Left cardiac atrium (tissue), 4 donors: Measurements from ENCODE around the gene BCO2. TPM values are rescaled to one million over a fixed set of nuclear protein-coding genes. Genes with fewer than 3 reads are reported as not detected.
A peak's percentile ranks its signal among the peaks of the same experiment; 100 is the strongest.

Source experiments
- ATAC-seq, 2 donors: fragments of 200-7000 bp; cut with Tn5 transposase; one replicate each; pipeline ENCODE4 v1.9.1; 2020; ENCODE audit warnings: mild to moderate bottlenecking in 2 of 2, moderate library complexity in 2 of 2
- DNase-seq: peaks from one replicate; pipeline ENCODE4 v3.0.0-alpha.2; 2020
- intact Hi-C, 2 donors: fragments of 100-400 bp; cut with DNase I; formaldehyde crosslinking; loops; one replicate each; pipeline versions ENCODE4 v1.14.1 to v1.15.1; 2022 to 2023
- total RNA-seq, 2 donors: library from RNA; stranded (reverse); fragmentation: NEBNext Ultra II Directional; extraction: Animal tissue kit (Norgen Biotek cat#: 25700); gene quantifications; one replicate each; pipeline ENCODE4 v1.2.1, GENCODE V29; 2021
- donor health status: DM: no; HTN: yes; CAD: no.
- donor health status: DM: no; HTN: yes; CAD: no; lungs with severe emphysema.
- donor health status: DM: yes; HTN: yes; CAD: no.
- donor health status: Dilated cardiomyopathy.

BCO2 gene
- total RNA-seq, 2 donors from 2014 or later: 53.3 to 92.2 TPM

DNA sequence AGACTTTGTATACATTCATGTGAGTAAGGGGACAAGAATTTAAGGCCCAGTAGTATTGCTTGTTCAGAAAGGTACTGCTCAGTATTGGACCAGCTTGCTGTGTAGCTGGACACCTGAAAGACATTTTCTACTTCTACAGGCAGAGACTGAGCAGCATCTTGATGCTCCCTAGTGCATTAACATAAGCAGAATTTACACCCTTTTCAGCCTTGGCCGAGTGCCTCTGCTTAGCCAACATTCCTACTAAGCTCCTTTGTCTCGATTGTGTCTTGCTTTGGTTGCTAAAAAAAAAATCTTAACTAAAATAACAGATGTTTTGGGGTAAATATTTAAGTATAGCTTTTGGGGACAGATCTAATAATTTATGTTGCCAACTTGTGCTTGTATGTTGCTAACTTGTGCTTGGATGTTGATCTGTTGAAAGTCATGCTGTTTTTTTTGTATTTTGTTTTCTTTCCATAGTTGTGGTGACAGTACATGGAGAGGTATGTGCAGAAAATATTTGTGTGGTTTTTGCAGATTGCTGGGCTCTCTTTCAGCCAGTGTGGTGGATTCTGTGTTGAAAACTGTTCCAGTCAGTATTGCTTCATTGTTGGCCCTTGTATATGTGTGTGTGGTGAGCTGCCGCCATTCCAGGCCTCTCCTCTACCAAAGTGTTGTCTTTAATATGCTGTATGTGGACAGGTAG is 54.6 kb downstream of the BCO2 start:
- ATAC-seq (no peak), DNase-seq (no peak)
- intact Hi-C loops: no loop called here

DNA sequence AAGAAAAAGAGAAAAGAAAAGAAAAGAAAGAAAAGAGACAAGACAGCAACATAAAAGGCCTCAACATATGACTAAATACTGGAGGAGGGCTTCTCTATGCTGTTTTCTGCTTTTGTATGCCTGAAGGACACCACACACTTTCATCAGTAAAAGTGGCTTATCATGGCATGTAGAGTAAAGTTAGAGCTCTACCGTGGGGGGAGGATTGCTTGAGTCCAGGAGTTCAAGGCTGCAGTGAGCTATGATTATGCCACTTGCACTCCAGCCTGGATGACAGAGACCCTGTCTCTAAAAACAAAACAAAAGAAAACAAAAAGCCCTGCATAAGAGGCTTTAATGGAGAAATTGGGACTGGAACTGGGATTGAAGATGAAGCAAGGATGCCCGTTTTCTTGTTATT is 56.6 kb downstream of the BCO2 start:
- ATAC-seq (no peak), DNase-seq (no peak)
- intact Hi-C loops: no loop called here

DNA sequence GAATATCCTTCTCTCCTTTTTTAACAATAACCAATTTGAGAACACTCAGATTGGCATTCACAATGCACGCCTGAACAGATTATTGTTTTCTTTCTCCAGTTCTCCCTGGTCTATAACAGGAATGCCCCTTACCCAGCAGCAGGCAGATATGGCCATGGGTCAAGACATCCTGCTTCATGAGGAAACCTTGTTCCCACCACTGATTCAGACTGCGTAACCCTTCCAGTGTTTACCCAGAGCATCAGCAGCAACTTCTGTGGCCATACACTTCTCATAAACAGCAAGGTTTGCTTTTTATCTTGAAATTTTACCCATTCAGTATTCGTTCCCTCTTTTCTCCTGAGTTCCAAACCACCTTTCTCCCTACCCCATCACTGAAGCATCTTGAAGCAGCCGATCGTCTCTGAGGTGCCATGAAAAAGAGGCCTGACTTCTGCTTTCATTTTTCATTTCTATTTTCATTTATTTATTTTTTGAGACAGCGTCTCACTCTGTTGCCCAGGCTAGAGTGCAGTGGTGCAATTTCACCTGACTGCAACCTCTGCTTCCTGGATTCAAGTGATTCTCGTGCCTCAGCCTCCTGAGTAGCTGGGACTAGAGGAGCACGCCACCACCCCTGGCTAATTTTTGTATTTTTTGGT is 60.6 kb downstream of the BCO2 start:
- ATAC-seq: no peak
- no peak for DNase-seq
- intact Hi-C loops: no loop called here

DNA sequence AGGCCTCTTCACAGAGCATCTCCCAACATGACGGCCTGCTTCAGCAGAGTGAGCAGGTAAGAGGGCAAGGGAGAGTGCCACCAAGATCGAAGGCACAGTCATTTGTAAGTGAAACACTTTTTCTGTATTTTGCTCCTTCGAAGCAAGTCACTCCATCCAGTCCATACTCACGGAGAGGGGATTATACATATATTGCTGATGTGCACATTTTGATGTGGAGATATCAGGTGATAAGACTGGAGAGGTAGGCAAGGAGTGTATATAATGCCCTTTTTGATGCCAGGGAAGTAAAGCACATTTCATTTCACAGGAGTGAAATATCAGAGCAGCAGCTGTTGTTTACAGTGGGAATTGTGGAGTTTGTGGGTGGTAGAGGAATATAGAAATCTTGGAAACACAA is 62.1 kb downstream of the BCO2 start:
- DNase-seq (no peak), ATAC-seq (no peak)
- intact Hi-C loops: no loop called here

DNA sequence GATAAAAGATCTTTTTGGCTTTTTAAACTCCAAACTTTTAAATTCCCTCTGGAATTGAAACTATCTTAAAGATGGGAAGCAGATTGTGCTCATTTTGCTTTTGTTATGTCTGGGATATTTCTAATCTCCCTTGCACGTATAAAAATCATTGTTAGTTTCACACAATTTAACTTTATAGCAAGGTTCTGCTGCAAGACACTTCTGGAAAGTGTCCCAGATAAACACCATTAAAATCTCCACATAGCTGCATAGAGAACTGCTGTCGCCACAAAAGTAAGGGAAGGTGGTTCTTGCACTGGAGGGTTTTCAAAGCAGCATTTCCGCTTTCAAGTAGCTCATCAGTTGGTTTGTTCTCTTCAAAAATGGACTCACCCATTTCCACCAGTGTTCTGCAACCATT is 62.7 kb downstream of the BCO2 start:
- ATAC-seq (no peak), DNase-seq (no peak)
- intact Hi-C loops: no loop called here

DNA sequence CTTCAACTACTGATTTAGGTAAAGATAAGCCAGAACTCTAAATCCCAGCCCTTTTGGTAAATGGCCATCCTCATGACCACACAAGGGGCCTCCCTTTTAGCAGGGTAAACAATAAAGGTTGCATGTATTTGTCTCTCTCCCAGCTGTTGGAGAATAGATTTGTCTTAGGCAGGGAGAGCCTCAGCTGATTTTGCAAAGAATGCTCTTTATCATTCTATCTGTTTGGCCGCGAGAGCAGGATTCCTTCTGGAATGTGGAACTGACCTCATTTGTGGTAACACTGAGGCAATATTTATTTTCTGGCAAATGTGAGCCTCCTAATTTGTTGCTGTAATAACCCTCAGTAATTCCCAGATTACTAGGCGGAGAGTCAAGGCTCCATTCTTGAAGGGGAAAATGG is 66.2 kb downstream of the BCO2 start:
- DNase-seq: no peak
- ATAC-seq: peak; percentile 67 to 71
- intact Hi-C loops: no loop called here

DNA sequence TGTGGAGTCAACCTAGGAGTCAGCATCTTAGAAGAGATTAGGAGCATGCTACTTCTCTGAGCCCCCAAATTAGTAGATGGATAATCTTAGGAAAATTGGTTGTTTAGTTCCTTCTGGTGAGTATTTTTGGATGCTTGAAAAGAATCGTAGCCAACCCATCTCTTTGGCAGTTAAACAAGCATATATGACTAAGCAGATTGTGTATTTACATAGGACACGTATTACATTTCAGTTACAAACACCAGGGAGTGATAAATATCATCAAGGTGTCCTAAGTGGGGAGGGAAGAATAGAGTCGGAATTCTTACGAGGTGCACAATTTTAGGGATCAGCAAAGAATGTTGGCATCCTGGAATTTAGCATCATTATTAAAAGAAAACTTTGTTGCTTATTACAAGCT is 71.9 kb downstream of the BCO2 start:
- no peak for ATAC-seq
- intact Hi-C loops: no loop called here
- DNase-seq: no peak

DNA sequence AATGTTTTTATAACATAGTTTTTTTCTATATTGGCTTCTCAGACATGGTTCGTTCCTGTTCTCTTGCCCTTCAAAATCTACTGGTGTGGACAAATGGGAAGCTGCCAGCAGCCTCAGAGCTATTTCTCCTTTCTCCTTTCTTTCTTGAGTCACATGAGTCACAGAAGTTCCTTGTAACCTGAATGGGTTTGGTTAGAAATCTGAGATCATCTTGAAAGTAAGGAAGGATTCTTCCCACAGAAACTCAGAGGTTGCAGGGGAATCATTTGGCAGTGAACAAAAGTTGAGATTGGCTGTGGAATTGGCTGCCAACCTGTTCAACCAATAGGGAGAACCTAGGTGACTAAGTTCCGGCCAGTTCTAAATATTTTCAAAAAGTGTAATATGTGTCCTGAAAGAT is 72.9 kb downstream of the BCO2 start:
- DNase-seq (no peak), ATAC-seq (no peak)
- intact Hi-C loops: no loop called here

DNA sequence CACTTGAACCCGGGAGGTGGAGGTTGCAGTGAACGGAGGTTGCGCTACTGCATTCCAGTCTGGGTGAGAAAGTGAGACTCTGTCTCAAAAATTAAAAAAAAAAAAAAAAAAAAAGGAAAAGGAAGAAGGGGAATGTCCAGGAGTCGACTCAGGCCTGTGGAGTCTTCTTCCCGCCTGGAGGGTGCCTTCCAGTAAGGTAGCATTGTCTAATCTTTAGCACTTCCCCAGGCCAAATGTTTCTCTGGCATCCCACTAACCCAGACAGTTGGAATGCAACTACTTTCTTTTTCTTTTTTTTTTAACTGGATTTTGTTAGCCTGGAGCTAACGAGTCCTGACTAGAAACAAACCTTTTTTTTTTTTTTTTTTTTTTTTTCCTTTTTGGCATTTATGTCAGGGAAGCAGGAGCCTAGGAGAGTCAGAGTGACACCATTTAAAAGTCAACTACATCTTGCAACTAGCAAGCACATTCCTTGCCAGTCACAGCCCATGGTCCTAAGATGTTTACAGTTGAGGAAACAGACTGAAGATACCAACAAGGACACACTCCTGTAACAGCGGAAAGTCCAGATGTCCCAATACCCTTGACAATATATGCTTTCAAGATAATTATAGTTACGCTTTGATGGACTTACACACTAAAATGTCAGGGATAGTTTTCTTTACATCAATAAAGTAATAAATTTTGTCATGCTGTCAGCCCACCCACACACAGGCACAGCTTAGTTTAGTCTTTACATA is 74.7 kb downstream of the BCO2 start:
- no peak for DNase-seq
- ATAC-seq: no peak
- intact Hi-C loops: no loop called here

DNA sequence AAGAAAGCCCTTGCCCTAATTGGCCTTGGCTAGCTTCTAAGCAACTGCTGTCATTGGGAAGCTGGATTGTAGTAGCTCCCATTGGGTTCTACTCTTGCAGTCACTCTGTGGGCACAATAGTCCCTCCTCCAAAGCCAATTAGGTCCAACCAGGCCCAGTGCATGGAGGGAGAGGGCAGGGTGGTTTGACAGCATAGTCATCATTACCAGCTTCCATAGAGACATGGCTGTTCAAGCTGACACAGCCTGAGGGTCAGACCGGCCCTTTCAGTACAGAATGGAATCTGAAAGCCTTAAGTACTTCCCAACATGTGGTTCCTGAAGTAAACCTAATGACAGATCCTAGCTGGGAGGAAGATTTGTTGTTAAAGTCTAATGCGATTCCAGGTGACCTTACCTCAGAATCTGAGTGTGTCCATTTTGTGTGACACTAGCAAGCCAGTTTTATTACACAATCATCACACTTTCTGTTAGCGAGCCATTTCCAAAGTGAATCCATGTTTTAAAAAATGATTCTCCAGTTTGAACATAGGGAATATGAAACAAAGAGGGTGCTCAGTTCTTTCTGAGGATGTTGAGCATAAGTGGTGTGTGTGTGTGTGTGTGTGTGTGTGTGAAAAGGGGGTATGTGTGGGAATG is 78.4 kb downstream of the BCO2 start:
- ATAC-seq (no peak), DNase-seq (no peak)
- intact Hi-C loops: no loop called here

DNA sequence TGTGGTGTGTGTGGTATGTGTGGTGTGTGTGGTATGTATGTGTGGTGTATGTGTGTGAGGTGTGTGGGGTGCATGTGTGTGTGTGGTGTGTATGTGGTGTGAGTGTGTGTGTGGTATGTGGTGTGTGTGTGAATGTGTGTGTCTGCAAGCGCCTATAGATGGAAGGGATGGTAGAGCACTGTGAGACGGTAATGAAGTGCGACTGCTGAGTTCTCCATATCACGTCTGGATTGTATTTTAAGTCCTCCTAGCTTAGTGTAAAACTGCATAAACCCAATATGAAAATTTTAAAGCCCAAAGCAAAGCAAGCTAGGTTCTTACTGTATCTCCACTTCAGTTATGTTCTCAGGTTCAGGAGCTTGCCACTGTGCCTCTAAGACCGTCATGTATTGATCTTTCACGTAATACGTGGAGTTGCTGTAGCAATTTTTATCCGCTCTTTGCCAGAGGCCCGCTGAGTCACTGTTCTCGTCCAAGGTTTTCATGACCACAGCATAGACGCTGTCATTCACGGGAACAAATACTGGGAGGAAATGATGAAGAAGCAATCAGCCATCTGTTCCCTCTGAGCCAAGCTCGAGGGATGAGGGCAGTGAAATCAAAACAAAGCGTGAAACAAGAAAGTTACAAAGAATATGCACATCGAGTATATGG is 79.9 kb downstream of the BCO2 start:
- DNase-seq (peak; percentile 29), ATAC-seq (peak in 1 of 2 donors; percentile 60)
- intact Hi-C loops: no loop called here

DNA sequence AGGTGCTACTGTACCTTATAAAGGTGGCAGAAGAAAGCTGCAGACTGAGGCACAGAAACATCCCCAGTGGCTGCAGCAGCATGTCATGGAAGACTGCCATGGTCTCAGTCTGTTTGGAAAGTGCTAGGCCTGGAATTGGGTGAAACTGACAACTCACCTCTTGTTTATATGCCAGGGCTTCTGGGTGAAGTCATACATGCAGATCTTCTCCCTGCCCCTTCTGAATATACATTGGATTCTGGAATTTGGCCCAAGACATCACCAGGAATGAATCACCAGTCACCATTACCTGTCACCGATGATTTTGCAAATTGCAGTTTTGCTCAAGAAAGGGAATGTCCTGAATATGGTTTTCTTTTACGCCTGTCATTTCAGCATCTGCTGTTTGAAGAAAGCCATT is 85.2 kb downstream of the BCO2 start, which contains the start of gene PLET1:
TSS of gene PLET1 (minus strand) at position 371 of the 400 bp plus-strand sequence. CDS start at position 100, 271 bp downstream.
- intact Hi-C loops: no loop called here
- DNase-seq (no peak), ATAC-seq (no peak)

DNA sequence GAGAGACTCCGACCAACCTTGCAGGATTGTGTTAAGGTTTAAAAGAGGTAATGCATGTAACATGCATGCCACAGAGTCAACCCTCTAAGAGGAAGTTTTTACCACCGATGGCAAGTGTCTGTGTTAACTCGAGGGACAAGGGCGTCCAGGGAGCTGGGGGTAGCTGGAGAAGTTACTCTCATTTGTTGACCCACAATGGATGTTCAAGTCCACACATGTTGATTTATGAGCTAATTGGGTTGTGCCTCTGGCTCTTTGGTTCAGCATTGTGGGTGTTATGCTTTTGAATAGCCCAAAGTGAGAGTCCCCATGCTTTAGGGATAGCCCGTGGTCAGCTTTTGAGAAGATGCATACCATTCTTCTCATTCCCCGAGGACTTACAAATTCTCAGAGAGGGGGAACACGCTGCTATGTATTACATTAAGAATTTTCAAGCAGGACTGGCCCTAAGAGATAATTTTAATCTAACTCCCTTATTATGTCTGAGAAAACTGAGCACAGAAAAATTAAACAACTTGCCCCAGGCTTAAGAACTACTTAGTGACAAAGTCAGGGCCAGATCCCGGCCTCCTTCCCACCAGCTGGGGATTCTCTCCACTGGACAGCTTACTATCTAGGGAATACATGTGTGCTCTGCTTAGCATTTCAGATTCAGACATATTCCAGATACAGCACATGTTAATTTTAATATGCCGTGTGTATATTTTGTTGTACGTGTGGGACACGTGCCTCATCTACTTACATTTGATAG is 90.5 kb downstream of the BCO2 start:
- intact Hi-C loops: no loop called here
- DNase-seq: no peak
- peak in 1 of 2 donors; percentile 29 for ATAC-seq

DNA sequence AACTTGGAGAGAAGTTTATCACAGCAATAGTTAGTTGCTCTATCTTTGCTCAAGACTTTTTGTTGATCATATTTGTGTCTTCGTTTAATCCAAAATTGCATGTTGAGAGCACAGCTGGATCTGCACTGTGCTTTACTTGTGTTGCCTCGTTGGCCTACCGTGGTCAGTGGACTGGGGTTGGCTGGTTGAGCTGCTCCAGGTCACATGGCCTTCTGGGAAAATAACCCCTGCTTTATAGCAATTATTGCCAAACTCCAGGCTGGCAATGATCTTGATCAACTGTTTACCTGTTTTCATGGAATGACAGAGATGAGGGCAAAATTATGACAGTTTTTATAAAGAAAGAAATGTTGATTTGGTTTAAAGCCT is 91.1 kb downstream of the BCO2 start:
- ATAC-seq: no peak
- no peak for DNase-seq
- intact Hi-C loops: no loop called here

DNA sequence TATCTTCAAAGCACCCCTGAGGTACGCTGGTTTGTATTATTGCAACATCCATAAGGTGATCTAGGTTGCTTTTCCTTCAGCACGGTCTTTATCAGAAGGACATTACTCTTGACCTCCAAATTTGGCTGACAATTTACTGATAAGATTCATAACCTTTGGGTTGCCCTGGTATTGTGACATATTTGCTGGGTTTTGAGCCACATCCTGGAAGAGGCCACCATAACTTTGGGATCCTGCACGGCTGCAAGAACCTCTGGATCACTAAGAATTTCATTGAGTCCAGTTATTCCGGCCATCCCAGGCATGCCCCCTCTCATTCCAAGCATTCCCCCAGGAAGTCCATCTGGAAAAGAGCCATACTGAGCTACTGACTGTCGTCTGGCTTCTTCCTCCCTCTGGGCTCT is 91.9 kb downstream of the BCO2 start:
- no peak for DNase-seq
- no peak for ATAC-seq
- intact Hi-C loops: no loop called here

DNA sequence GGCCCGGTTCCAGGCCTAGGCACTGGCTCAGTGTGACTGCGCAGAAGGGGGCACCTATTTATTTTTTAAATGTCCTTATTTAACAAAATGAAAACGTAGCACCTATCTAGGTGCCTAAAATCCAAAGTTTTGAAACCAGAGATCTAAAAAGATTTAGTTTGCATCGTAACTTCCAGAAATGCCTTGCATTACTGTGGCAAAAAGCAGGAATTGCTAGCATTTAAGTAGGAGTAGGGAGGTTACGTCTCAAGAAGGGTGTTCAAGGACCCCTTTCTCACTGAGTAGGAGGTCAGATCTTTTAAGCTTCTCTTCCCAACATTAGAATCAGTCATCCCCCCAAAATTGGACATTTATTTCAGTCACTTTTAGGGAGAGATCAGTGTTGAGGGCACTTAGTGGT is 93.1 kb downstream of the BCO2 start:
- DNase-seq: no peak
- intact Hi-C loops: no loop called here
- ATAC-seq: no peak
